K562 (cell line): ENCODE measurements around the gene ACTN4. TPM values are rescaled to one million over a fixed set of nuclear protein-coding genes. Genes with fewer than 3 reads are reported as not detected.

ENCODE experiments used
- CBX8 ChIP-seq: fragments of 200-600 bp; sonication (generic); IDR thresholded peaks from 2 replicates; pipeline ENCODE4 v1.6.1; 2012; ENCODE audit warnings: borderline replicate concordance, mixed run types, low read depth, mild to moderate bottlenecking, moderate library complexity, mixed read lengths, low read length, control low read depth, inconsistent platforms; ENCODE audit not compliant: poor library complexity, severe bottlenecking; ENCODE audit errors: extremely low read depth
- ETV1 ChIP-seq: fragments of 450-650 bp; conservative IDR thresholded peaks from 2 replicates; pipeline ENCODE4 v1.6.1; 2016; ENCODE audit warnings: missing genetic modification characterization, control low read depth, low read depth, missing compliant biosample characterization
- GATAD2A ChIP-seq: fragments of 450-650 bp; IDR thresholded peaks from 2 replicates; pipeline ENCODE4 v1.6.1; 2017
- HMG20A ChIP-seq: fragments of 450-650 bp; formaldehyde crosslinking; conservative IDR thresholded peaks from 2 replicates; pipeline ENCODE4 v1.4.0; 2020; ENCODE audit warnings: mild to moderate bottlenecking, mixed read lengths
- NCOA2 ChIP-seq, 2 experiments: fragments of 450-650 bp; IDR thresholded peaks; 2 replicates each; pipeline ENCODE4 v1.6.1; 2018; ENCODE audit warnings: mild to moderate bottlenecking in 2 of 2, moderate library complexity in 1 of 2; ENCODE audit not compliant: partially characterized antibody in 2 of 2
- SIX5 ChIP-seq, 2 experiments: IDR thresholded peaks; 2 replicates each; pipeline ENCODE4 v1.6.1; 2011; ENCODE audit warnings: low read length in 2 of 2, borderline replicate concordance in 1 of 2, low read depth in 1 of 2, mild to moderate bottlenecking in 1 of 2, moderate library complexity in 1 of 2; ENCODE audit not compliant: insufficient read depth in 1 of 2
- SLC30A9 ChIP-seq: fragments of 250-450 bp; sonication (Bioruptor Pico); IDR thresholded peaks from 2 replicates; pipeline ENCODE4 v1.8.0; 2022; ENCODE audit warnings: mild to moderate bottlenecking, moderate library complexity
- SMAD3 ChIP-seq: fragments of 450-650 bp; formaldehyde crosslinking; conservative IDR thresholded peaks from 2 replicates; pipeline ENCODE4 v1.4.0; 2020; ENCODE audit warnings: mild to moderate bottlenecking
- SMARCB1 ChIP-seq: IDR thresholded peaks from 2 replicates; pipeline ENCODE4 v1.6.1; 2011; ENCODE audit warnings: improper control_type of control experiment, low read depth; ENCODE audit not compliant: insufficient read length
- ZC3H4 ChIP-seq: sonication (generic); formaldehyde crosslinking; IDR thresholded peaks from 2 replicates; pipeline ENCODE4 v1.9.0; 2021; ENCODE audit warnings: missing genetic modification reagents, borderline replicate concordance
- ZNF263 ChIP-seq: sonication (generic); formaldehyde crosslinking; IDR thresholded peaks from 2 replicates; pipeline ENCODE4 v1.8.0; 2022; ENCODE audit warnings: mild to moderate bottlenecking, missing genetic modification reagents, borderline replicate concordance
- ZNF444 ChIP-seq: fragments of 250-450 bp; sonication (Bioruptor Pico); IDR thresholded peaks from 2 replicates; pipeline ENCODE4 v1.4.0; 2020; ENCODE audit warnings: mild to moderate bottlenecking, moderate library complexity
- ZNF668 ChIP-seq: fragments of 250-450 bp; sonication (Bioruptor Pico); IDR thresholded peaks from 2 replicates; pipeline ENCODE4 v1.8.0; 2022; ENCODE audit warnings: mild to moderate bottlenecking, inconsistent platforms
- polyA plus RNA-seq, 8 experiments: library from polyadenylated mRNA; depleted of rRNA in 4 of 8; stranded (reverse) in 5 of 8; unstranded in 3 of 8; fragments of >200 nt; fragmentation: Nextera tagmentation in 2 of 8; fragmentation: Illumina TruSeq in 1 of 8; extraction: Ambion mirVana in 2 of 8; extraction: Trizol in 1 of 8; gene quantifications; 2 replicates each; pipeline versions ENCODE4 v1.2.1 to v1.2.3, GENCODE V29; 2011 to 2014; ENCODE audit warnings: inconsistent platforms in 1 of 8, missing spikeins in 1 of 8
- total RNA-seq, 7 experiments: library from RNA; depleted of rRNA in 6 of 7; stranded (reverse); fragments of >200 nt in 6 of 7; fragmentation: Illumina TruSeq in 2 of 7; extraction: Trizol in 2 of 7; gene quantifications; 2 replicates each; pipeline versions ENCODE4 v1.2.1 to v1.2.3, GENCODE V29; 2011 to 2021; ENCODE audit warnings: low replicate concordance in 1 of 7
- TF ChIP-seq, protein P1 (sequence below): fragments of 250-450 bp; sonication (Bioruptor Pico); IDR thresholded peaks from 2 replicates; pipeline ENCODE4 v1.5.0; 2021
- TF ChIP-seq, protein P2 (sequence below): fragments of 450-650 bp; IDR thresholded peaks from 2 replicates; pipeline ENCODE4 v1.6.1; 2016; ENCODE audit warnings: antibody characterized with exemption
- TF ChIP-seq, protein P3 (sequence below): fragments of 250-450 bp; sonication (Bioruptor Pico); IDR thresholded peaks from 2 replicates; pipeline ENCODE4 v1.5.0; 2022; ENCODE audit warnings: mild to moderate bottlenecking
- TF ChIP-seq, protein P4 (sequence below): fragments of 250-450 bp; sonication (Bioruptor Pico); IDR thresholded peaks from 2 replicates; pipeline ENCODE4 v1.5.0; 2021; ENCODE audit warnings: mild to moderate bottlenecking, borderline replicate concordance
- TF ChIP-seq, protein P5 (sequence below): fragments of 450-650 bp; formaldehyde crosslinking; IDR thresholded peaks from 2 replicates; pipeline ENCODE4 v1.4.0; 2020; ENCODE audit warnings: mild to moderate bottlenecking, moderate library complexity

Gene ACTN4
- total and polyA plus RNA-seq, 9 of the 15 experiments (the other 6 are each of a cell fraction or from before 2014, with no cell fraction given) = 3.1 to 385 (median 125) TPM

DNA sequence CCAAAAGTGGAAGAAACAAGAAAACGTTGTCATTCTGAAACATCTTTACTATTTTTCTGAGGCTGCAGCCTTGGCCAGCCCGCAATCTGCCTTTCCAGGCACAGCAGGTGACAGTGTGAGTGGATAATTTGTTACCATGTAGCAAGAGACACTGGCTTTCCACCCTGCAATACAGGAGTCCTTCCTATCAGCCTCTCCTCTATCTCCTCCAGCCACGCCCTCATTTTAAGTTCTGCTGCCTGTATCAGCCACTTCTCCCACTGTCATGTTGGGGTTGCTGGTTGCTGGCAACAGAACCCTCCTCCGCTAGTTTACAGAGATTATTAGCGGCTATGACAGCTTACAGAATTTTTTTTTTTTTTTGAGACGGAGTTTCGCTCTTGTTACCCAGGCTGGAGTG is 133.6 kb downstream of the ACTN4 start (continued):
- no peak for TF ChIP-seq GATAD2A
- TF ChIP-seq, protein P1, sequence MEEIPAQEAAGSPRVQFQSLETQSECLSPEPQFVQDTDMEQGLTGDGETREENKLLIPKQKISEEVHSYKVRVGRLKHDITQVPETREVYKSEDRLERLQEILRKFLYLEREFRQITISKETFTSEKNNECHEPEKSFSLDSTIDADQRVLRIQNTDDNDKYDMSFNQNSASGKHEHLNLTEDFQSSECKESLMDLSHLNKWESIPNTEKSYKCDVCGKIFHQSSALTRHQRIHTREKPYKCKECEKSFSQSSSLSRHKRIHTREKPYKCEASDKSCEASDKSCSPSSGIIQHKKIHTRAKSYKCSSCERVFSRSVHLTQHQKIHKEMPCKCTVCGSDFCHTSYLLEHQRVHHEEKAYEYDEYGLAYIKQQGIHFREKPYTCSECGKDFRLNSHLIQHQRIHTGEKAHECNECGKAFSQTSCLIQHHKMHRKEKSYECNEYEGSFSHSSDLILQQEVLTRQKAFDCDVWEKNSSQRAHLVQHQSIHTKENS (CRISPR knock-in tag) = no peak
- TF ChIP-seq, protein P2, sequence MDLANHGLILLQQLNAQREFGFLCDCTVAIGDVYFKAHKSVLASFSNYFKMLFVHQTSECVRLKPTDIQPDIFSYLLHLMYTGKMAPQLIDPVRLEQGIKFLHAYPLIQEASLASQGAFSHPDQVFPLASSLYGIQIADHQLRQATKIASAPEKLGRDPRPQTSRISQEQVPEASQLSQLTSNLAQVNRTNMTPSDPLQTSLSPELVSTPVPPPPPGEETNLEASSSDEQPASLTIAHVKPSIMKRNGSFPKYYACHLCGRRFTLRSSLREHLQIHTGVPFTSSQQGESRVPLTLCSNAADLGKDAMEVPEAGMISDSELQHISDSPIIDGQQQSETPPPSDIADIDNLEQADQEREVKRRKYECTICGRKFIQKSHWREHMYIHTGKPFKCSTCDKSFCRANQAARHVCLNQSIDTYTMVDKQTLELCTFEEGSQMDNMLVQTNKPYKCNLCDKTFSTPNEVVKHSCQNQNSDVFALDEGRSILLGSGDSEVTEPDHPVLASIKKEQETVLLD = no peak
- no peak for TF ChIP-seq ETV1 (tag)
- TF ChIP-seq ZNF668 (CRISPR knock-in tag) = no peak
- no peak for TF ChIP-seq SMARCB1
- TF ChIP-seq NCOA2 (IDR thresholded peaks at IDR 0.05; ENCODE audit: partially characterized antibody in 2 of 2) = no peak
- no peak for TF ChIP-seq CBX8
- TF ChIP-seq ZC3H4 (CRISPR knock-in tag) = no peak
- TF ChIP-seq SLC30A9 (CRISPR knock-in tag) = no peak
- no peak for TF ChIP-seq ZNF263 (CRISPR knock-in tag)
- TF ChIP-seq ZNF444 = no peak
- TF ChIP-seq HMG20A (CRISPR knock-in tag) = no peak
- TF ChIP-seq, protein P3, sequence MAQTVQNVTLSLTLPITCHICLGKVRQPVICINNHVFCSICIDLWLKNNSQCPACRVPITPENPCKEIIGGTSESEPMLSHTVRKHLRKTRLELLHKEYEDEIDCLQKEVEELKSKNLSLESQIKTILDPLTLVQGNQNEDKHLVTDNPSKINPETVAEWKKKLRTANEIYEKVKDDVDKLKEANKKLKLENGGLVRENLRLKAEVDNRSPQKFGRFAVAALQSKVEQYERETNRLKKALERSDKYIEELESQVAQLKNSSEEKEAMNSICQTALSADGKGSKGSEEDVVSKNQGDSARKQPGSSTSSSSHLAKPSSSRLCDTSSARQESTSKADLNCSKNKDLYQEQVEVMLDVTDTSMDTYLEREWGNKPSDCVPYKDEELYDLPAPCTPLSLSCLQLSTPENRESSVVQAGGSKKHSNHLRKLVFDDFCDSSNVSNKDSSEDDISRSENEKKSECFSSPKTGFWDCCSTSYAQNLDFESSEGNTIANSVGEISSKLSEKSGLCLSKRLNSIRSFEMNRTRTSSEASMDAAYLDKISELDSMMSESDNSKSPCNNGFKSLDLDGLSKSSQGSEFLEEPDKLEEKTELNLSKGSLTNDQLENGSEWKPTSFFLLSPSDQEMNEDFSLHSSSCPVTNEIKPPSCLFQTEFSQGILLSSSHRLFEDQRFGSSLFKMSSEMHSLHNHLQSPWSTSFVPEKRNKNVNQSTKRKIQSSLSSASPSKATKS (CRISPR knock-in tag) = no peak
- TF ChIP-seq, protein P4, sequence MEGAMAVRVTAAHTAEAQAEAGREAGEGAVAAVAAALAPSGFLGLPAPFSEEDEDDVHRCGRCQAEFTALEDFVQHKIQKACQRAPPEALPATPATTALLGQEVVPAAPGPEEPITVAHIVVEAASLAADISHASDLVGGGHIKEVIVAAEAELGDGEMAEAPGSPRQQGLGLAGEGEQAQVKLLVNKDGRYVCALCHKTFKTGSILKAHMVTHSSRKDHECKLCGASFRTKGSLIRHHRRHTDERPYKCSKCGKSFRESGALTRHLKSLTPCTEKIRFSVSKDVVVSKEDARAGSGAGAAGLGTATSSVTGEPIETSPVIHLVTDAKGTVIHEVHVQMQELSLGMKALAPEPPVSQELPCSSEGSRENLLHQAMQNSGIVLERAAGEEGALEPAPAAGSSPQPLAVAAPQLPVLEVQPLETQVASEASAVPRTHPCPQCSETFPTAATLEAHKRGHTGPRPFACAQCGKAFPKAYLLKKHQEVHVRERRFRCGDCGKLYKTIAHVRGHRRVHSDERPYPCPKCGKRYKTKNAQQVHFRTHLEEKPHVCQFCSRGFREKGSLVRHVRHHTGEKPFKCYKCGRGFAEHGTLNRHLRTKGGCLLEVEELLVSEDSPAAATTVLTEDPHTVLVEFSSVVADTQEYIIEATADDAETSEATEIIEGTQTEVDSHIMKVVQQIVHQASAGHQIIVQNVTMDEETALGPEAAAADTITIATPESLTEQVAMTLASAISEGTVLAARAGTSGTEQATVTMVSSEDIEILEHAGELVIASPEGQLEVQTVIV (CRISPR knock-in tag) = no peak
- TF ChIP-seq, protein P5, sequence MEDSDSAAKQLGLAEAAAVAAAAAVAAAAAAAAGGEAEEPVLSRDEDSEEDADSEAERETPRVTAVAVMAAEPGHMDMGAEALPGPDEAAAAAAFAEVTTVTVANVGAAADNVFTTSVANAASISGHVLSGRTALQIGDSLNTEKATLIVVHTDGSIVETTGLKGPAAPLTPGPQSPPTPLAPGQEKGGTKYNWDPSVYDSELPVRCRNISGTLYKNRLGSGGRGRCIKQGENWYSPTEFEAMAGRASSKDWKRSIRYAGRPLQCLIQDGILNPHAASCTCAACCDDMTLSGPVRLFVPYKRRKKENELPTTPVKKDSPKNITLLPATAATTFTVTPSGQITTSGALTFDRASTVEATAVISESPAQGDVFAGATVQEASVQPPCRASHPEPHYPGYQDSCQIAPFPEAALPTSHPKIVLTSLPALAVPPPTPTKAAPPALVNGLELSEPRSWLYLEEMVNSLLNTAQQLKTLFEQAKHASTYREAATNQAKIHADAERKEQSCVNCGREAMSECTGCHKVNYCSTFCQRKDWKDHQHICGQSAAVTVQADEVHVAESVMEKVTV (CRISPR knock-in tag) = no peak
- TF ChIP-seq SMAD3 = no peak
- no peak for TF ChIP-seq SIX5 (IDR thresholded peaks at IDR 0.05; ENCODE audit: borderline replicate concordance in 1 of 2, insufficient read depth in 1 of 2, low read depth in 1 of 2, low read length in 2 of 2)
